Measurements from ENCODE around the gene IL18RAP. TPM values are rescaled to one million over a fixed set of nuclear protein-coding genes. Genes with fewer than 3 reads are reported as not detected.

The IL18RAP gene
- total RNA-seq, 1 donor from 2014 or later, result 4.2 TPM

DNA sequence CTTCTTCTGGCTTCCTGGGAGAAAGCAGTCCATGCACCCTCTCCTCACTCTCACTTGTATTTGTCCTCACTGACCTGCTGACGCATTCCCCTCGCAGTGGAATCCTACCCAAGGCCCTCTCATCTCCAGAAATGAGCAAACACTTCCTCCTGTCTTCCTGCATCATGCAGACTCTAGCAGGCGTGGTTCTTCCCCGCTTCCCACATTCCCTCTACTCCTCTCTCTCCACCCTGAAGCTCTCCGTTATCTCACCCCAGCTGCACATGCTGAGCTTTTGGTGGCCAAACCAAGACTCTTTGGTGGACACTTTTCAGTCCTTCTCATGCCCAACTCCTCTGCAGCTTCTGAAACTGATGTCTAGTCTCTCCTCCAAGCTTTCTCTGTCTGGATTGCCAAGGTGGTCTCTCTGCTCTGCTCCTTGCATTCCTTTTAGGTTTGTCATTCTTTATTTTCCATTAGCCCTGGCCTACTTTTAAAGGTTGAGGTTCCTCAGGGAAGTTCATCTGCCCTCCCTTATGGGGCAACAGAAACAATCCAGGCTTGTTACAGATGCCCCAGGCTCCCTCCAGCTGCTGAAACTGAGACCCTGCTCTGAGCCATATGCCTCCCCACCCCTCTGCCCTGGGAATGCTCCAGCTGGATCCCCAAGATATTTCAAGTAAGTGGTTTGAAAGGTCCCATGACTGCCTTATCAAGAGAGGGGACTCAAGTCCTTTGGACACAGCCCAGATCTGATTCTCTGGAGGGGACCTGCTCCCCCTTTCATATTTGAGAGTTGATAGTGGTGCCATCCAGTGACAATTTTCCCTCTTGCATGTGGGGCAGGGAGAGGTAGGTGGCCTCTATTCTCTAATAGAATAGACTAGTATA, 835 bp upstream of the IL18RAP start:
- intact Hi-C loops (cut with micrococcal nuclease), result no loop called here

DNA sequence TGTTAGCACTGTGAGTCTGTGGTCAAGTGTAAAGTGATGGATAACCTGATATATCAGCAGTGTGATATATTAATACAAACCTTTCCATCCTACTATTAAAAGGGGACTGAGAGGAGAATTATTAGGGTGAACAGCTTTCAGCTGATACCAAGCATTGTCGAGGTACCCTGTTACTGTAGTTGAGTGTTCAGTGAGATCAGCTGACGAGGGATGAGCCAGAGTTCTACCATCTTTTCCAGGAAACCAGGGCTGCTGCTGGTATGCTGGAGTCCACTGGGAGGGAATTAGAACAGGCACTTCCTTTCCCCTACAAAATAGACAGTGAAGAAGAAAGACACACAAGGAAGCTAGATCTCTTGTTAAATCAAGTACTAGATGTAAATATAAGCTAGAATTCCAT, 408 bp downstream of the IL18RAP start:
- intact Hi-C loops (cut with micrococcal nuclease), result no loop called here

DNA sequence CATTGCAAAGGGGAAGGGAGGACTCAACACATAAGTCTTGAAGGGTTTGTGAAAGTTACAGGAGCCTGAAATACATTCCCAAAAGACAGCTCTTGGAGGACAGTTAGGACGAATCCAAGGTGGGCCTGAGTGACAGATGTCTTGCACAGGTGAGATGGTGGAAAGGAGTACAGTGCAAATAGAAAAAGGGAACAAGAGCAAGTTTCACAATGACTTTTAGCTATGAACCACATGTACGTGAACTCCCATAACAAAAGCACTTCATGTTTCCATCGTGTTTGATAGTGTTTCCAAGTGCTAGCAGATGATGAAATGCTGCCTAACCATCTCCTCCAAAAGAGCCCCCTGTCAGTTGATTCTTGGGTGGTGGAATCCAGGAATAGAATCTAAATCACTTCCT, 1.8 kb downstream of the IL18RAP start:
- intact Hi-C loops (cut with micrococcal nuclease), result no loop called here

DNA sequence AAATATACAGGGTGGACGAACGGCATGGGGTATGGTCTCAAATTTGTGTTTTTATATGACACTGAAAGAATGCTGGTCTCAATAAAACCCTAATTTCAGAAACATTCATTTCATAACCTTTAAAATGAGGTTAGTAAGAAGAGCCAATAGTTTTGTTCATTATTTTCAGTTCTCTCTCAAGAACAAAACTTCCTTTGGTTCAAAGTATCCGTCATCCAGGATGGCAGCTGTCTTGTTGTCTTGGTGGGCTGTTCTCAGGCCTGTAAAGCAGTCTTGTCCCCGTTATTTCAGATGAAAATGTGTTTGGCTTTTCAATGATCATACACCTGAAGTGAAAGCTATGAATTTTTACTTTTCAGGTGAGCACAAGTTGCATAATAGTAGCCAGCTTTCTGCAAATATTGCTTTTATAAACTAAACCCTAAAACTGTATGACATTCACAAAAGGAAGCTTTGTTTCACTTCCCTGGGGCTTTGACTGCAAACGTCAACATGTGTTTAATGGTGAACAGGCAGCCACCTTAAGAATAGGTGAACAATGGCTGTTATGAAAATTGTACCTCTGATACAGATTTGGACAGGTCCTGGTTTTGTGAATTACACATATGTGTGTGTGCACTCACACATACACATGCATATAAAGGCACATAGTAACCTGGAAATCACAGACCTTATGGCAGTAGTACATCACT, 2.6 kb downstream of the IL18RAP start:
- intact Hi-C loops (cut with micrococcal nuclease), result no loop called here

DNA sequence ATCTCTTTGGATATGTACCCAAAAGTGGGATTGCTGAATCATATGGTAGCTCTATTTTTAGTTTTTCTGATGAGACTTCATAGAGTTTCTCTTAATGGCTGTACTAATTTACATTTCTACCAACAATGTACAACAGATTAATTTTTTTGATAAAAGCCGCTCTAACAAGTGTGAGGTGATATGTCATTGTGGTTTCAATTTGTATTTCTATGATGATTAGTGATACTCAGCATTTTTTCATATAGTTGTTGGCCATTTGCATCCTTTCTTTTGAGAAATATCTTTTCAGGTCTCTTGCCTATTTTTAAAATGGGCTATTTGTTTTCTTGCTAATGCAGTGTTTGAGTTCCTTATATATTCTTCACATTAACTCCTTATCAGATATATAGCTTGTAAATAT, 4.3 kb downstream of the IL18RAP start:
- intact Hi-C loops (cut with micrococcal nuclease), result no loop called here

DNA sequence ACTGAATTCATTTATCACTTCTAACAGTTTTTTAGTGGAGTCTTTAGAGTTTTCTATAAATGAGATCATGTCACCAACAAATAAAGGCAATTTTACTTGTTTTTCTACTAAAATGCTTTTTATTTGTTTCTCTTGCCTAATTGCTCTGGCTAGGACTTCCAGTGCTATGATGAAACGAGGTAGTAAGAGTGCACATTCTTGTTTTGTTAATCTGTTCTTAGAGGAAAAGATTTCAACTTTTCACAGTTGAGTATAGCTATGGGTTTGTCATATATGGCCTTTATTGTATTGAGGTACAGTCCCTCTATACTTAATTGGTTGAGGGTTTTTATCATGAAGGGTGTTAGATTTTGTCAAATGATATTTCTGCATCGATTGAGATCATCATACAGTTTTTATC, 5.6 kb downstream of the IL18RAP start:
- intact Hi-C loops (cut with micrococcal nuclease), result no loop called here

DNA sequence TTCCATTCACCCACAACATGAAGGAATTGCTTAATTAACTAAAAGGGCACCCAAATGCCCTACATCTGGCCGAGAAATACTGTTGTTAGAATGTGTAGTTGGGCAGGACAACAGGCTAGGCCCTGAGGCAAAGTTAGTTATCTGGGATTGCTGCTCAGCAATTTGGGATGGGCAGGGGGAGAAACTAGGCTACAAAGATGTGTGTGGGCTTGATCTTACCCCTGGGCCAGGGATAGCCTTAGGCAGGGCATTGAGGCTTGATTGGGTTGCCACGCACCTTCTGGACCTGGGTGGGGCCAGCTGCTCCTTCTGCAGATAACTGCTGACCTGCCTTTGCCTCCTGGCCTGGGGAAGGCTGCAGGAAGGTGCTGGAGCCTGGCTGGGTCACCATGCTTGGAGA, 9.4 kb downstream of the IL18RAP start:
- intact Hi-C loops (cut with micrococcal nuclease), result no loop called here

DNA sequence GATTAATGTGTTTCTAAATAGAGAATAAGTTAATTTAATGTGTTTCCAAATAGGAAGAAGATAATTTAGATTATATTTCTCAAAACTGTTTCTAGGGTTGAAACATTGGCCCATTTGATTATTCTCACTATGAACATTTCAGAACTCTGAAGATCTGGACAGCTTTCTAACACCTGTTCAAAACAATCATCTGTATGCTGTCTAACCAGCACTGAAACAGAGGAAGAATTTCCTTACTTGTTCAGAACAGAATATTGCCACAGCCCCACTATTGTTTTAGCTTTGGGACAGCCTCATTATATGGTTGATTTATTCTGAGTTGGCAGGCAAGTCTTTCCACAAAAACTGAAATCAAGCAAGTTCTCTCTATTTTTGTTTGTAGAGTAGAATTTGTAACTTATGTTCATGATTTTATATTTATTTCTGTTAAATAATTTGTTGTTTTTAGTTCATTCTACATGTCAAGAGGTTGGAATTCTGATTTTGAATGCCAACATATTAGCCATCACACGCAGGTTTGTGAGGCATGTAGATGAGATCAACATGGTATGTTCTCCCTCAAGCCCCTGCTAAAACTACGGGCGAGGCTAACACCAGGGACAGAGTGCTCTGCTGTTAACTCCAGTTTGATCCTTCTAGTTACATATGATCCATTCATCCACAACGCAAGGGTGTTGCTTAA, 11.2 kb downstream of the IL18RAP start:
- intact Hi-C loops (cut with micrococcal nuclease), result loop anchor here (2.0 kb wide), 1 partner anchor 15 kb away; no protein-coding TSS in a partner anchor

DNA sequence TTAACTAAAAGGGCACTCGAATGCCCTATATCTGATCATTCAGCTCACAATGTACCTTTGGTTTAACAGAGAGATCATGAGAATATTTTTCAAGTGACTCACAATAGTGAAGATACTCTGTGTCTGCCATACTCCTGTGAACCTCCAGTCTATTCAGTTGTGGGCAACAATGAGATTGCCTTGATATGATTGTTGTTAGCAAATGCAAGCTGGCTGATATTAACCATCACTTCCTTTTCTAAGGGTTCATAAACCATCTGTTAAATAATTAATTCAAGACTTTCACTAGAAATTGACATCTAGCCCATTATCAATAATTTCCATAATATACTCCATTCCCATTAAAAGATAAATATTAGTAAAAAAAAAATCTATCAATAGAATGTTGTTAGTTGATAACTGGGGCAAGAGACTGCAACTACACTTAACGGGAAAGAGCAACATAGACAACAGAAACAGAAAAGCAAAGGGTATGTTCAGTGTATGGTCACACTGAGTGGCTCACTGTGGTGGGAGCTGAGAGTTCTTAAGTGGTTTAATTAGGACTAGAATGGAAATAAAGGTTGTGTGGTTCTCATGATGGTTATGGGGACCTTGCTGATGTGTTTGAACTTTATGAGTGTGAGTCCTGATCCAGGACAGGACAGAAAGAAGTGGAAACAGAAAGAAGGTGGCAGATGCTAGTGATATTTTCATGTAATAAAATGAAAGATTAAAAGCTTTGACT, 11.9 kb downstream of the IL18RAP start:
- intact Hi-C loops (cut with micrococcal nuclease), result loop anchor here (2.0 kb wide), 1 partner anchor 16 kb away; no protein-coding TSS in a partner anchor

DNA sequence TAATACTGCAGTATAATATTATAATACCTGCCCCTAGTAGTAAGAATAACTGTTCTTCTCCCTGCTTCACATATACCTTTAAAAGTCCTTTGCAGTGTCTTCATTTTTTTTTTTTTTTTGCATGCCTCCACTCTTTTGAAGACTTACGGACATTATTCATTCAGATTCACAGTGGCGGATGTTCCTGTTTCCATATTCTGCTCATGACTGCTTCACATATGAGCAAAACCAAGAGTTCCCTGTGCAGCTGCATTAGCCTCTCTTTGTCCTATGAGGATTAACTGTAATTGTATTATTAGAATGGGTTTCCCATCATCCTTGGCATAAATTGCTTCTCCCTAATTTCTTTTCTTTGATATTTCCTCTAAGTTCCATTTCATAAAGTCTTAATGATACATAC, 12.8 kb downstream of the IL18RAP start:
- intact Hi-C loops (cut with micrococcal nuclease), result loop anchor here (2.0 kb wide), 1 partner anchor 17 kb away; no protein-coding TSS in a partner anchor

DNA sequence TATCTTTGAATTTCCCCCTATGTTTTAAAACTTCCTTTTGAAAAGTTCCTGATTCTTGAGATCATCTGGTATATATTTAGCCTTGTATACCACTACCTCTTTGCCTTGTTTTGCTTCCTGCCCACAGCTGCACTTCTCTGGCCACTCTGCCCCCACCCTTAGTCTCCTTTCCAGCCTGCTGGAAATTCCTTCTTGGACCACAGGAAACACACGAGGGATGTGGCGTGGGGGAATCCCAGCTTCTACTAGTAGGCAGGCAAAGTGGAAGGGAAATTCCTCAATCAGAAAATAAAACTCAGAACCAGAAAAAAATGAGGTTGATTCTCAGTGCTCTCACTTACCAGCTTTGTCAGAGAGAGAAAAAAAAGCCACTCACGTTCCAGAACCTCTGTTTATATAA, 13.4 kb downstream of the IL18RAP start:
- intact Hi-C loops (cut with micrococcal nuclease), result no loop called here

DNA sequence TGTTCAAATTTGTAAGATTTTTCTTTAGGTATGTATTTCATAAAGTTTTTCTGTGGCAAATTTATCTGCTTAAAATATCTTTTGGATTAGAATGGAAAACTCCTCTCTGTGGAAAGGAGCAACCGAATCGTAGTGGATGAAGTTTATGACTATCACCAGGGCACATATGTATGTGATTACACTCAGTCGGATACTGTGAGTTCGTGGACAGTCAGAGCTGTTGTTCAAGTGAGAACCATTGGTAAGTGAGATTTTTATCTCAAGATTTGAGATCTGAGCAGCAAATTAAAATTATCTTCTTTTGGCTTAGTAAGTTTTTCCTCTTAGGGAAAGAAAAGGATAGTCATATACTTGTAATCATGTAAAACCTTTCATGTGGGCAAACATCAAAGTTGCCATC, 14.2 kb downstream of the IL18RAP start:
- intact Hi-C loops (cut with micrococcal nuclease), result no loop called here

DNA sequence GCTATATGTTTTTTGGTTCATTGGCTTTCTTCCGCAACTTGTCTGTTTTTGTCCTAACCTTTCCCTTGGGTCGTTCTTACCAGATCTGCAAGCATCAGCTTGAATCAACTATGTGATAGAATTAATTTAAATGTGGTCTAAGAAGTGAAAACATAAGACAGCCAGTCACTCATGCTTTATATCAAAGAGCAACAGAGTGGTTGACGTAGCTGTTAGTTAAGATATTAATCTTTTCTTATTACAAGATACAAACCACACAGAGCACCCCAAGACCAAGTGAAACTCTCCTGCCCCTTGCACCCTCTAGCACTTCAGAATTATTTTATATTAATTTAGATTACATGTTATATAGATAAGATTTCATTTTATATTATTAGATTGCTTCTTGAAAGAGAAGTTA, 15.2 kb downstream of the IL18RAP start:
- intact Hi-C loops (cut with micrococcal nuclease), result no loop called here

DNA sequence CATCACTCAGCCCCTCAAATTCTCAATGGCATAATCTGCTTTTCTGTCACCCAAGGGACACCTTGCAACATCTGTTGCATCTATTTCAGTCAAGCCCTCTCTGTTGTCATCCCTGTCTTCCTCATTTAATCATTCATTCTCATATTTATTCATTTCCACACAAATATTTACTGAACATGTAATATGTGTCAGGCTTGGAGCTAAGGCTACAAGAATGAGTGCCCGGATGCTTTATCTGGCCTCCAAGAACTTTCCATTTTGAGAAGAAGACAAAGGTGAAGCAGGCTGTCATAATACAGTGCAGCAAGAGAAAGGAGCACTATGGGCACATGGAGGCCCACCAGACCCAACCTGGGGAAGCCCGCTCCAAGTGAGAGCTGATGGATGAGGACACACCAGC, 15.6 kb downstream of the IL18RAP start:
- intact Hi-C loops (cut with micrococcal nuclease), result no loop called here

DNA sequence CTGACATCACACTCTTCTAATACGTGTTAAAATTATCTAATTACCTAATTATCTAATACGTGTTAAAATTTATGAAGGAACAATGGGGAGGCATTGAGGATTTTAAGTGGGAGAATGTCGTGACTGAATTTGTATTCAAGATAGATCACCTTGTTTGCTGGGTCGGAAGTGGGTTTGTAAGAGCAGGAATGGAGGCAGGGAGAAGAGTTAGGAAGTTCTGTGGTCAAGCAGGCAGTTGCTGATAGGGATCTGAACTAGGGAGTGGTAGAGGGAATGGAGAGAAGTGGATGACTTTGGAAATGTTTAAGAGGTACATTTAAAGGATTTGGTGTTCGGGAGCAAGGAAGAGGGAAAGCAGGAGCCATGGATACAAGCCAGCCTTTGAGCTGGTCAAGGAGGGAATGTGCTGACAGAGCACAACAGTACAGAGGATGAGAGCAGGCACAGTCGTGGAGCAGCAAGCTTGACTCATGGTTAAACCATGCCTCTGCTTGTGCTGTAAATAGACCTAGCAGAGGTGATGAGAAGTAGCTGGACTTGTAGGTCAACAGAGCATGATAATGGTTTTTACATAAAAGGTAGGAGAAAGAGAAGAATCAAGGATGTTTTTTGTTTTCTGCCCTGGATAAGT, 16.2 kb downstream of the IL18RAP start:
- intact Hi-C loops (cut with micrococcal nuclease), result no loop called here

DNA sequence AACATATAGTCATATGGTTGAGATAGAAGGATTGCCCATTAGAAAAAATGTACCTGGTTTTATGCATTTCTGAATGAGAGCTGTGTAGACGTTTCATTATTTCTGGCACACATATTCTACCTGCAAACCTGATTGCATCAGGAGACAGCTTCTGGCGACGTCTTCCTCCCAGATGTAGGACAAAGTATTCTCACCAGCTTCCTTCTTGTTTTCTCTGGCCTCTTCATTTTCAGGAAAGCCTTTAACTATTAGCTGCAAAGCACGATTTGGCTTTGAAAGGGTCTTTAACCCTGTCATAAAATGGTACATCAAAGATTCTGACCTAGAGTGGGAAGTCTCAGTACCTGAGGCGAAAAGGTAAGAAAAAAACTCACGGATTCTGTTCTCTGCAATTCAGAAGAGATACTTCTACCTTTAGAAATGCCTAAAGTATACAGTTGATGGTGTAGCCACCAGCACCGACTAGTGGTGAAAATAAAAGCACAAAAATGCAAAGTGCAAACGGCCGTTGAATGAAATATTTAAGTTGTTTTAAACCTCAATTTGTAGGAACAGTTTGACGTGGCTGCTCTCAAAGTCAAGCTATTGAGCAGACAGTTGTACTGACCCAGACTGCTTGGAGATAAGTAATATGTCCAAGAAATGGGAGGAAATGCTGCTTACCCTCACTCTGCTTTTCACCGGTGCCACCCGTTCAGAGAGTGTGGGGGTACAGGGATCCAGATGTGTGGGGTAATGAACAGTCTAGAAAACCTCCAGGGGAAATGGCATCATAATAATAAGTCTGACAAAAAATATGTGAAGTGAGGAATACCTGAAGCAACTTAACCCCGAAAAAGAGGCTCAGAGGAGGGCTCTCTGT, 20.2 kb downstream of the IL18RAP start:
- intact Hi-C loops (cut with micrococcal nuclease), result loop anchor here (1.0 to 10.0 kb wide), 6 partner anchors 24 to 256 kb away; partner anchors contain the start of gene IL1RL2

DNA sequence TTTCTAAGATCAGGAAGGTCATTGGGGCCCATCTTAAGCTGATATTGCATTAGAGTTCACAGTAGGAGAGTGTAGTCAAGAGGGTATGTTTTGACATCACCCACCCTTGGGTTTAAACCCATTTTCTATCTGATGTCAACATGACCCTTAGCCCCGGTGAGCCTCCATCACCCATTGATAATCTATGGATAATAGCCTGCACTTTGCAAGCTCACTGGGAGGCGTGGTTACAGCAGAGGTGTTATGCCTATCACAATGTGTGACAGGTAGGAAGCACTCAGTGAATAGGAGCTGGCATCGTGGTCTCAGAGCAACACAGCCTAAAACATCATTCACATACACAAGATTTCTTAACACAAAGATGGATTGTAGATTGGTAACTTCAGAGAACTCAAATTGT, 21.3 kb downstream of the IL18RAP start:
- intact Hi-C loops (cut with micrococcal nuclease), result loop anchor here (5.0 to 10.0 kb wide), 2 partner anchors 49 to 257 kb away; partner anchors contain the start of gene IL1RL2

DNA sequence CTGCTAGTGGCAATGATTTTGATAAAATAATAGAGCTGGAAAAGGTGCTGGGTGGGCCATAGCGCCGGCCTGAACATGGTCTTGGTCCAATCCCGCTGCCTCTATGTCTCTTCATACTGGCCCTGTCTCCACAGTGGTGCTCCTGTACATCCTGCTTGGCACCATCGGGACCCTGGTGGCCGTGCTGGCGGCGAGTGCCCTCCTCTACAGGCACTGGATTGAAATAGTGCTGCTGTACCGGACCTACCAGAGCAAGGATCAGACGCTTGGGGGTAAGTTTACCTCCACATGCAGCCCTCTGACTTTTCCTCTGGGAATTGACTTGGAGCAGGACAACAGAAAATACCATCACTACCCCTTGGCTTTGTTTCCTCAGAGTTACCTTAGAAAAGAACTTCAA, 24.0 kb downstream of the IL18RAP start:
- intact Hi-C loops (cut with micrococcal nuclease), result loop anchor here (10.0 kb wide), 1 partner anchor 52 kb away; no protein-coding TSS in a partner anchor

DNA sequence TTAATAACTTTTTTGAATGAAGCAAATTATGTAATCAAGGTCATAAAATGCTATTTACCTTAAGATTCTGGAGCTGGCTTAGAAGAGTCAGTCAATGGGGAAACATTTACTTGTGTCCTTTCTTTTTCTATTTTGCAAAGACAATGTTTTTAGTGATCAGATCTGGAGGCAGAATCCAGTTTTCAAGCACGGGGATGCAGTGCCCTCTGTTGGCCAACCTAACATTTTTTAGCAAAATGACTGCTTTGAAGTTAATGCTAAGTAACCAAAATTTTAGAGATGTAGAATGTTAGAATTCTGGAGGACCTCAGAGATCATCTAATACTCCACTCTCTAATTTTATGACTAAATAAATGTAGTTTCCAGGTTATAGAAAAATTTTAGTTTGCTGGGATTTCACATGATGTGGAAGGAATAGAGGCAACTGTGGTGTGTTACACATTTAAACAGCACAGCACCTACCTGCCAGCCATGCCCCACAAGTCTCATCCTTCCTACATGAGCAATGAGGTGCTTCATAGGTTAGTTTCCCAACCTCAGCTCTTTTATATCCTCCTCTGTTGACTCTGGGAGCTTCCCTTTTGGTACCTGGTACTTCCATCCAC, 26.5 kb downstream of the IL18RAP start:
- intact Hi-C loops (cut with micrococcal nuclease), result loop anchor here (1.0 to 10.0 kb wide), 5 partner anchors 55 to 1031 kb away; no protein-coding TSS in a partner anchor
